ENCODE results near the gene LIPC. TPM values are rescaled to one million over a fixed set of nuclear protein-coding genes. Genes with fewer than 3 reads are reported as not detected.

The LIPC gene
- total RNA-seq, 2 experiments from 2014 or later: 0.61 to 1.2 TPM

DNA sequence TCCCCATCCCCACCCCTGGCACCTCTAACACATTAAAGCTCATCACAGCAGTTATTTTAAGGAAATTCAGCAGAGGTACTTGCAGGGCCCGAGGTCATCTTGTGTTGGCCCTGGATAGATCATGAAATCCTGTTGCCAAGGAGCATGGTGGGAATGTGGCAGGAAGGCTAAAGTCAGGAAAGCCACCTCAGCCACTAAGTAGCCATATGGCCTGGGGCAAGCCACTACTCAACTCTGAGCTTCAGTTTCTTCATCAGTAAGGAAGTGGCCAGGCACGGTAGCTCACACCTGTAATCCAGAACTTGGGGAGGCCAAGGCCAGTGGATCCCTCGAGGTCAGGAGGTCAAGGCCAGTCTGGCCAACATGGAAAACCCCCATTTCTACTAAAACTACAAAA is 55.9 kb downstream of the LIPC start:
- ChIA-PET CTCF (no interaction called here), POLR2A (no interaction called here)
- H3K36me3 Mint-ChIP-seq (ENCODE audit: low read depth): no peaks in the 10 kb centered on the region
- H3K4me1 Mint-ChIP-seq (ENCODE audit: low read depth): peaks cover 43% of the 10 kb centered on the region
- H3K27ac ChIP-seq (ENCODE audit: low read depth in 1 of 2, low read length in 2 of 2): no peak overlapping the region
- no peaks in the 10 kb centered on the region for H3K36me3 ChIP-seq (ENCODE audit: insufficient read depth, low read length)
- H3K9me3 ChIP-seq (ENCODE audit: control insufficient read depth in 1 of 2, insufficient read depth in 1 of 2, low read length in 2 of 2): peaks cover 6 to 14% of the 10 kb centered on the region in 2 experiments
- H3K9me3 Mint-ChIP-seq: no peaks in the 10 kb centered on the region
- ATAC-seq (ENCODE audit: poor library complexity) (no peak), DNase-seq (no peak)
- no peaks in the 10 kb centered on the region for H3K27me3 Mint-ChIP-seq
- no peak overlapping the region for H3K27ac Mint-ChIP-seq
- peaks cover 44% of the 10 kb centered on the region for H3K4me1 ChIP-seq (ENCODE audit: insufficient read depth, low read length)
- TF ChIP-seq, protein P1, sequence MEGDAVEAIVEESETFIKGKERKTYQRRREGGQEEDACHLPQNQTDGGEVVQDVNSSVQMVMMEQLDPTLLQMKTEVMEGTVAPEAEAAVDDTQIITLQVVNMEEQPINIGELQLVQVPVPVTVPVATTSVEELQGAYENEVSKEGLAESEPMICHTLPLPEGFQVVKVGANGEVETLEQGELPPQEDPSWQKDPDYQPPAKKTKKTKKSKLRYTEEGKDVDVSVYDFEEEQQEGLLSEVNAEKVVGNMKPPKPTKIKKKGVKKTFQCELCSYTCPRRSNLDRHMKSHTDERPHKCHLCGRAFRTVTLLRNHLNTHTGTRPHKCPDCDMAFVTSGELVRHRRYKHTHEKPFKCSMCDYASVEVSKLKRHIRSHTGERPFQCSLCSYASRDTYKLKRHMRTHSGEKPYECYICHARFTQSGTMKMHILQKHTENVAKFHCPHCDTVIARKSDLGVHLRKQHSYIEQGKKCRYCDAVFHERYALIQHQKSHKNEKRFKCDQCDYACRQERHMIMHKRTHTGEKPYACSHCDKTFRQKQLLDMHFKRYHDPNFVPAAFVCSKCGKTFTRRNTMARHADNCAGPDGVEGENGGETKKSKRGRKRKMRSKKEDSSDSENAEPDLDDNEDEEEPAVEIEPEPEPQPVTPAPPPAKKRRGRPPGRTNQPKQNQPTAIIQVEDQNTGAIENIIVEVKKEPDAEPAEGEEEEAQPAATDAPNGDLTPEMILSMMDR (IDR thresholded peaks at IDR 0.05): no peak
- intact Hi-C loops (cut with DNase I, micrococcal nuclease): no loop called here
- H3K4me3 Mint-ChIP-seq: no peak overlapping the region
- H3K27me3 ChIP-seq (ENCODE audit: control insufficient read depth in 1 of 2, insufficient read depth in 2 of 2, low read length in 2 of 2): no peaks in the 10 kb centered on the region
- no peak overlapping the region for H3K4me3 ChIP-seq (ENCODE audit: low read length)

DNA sequence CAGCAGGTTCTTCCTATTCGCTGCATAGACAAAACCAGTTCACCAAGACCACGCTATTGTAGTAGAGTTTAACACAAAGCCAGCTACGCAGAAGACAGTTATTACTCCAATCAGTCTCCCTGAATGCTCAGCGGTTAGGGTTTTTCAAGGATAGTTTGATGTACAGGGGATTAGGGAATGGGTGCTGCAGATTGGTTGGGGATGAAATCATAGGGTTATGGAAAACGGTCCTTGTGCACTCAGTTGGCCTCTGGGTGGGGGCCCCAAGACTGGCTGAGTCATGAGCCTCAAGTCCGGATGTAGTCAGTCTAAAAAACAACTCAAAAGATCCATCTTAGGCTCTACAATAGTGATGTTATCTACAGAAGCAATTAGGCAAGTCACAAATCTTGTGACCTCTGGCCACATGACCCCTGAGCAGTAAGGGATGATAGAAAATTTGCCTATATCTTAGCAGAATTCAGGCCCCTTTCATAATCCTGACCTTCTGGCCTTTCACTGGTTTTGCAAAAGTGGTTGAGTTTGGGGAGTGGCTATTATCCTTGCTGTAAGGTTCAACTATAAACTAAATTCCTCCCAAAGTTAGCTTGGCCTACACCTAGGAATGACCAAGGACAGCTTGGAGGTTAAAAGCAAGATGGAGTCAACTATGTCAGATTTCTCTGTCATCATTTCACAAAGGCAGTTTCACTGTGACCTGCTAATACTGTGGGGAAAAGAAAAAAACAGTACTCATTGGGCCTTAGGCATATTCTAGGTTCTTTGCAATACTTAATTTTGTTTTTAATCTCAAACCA is 57.7 kb downstream of the LIPC start:
- intact Hi-C loops (cut with DNase I, micrococcal nuclease): no loop called here
- H3K9me3 ChIP-seq (ENCODE audit: control insufficient read depth in 1 of 2, insufficient read depth in 1 of 2, low read length in 2 of 2): peaks cover 6 to 14% of the 10 kb centered on the region in 2 experiments
- ATAC-seq (ENCODE audit: poor library complexity) (no peak), DNase-seq (no peak)
- no peaks in the 10 kb centered on the region for H3K27me3 ChIP-seq (ENCODE audit: control insufficient read depth in 1 of 2, insufficient read depth in 2 of 2, low read length in 2 of 2)
- POLR2A ChIA-PET: no interaction called here
- Mint-ChIP-seq H3K36me3 (ENCODE audit: low read depth) (no peaks in the 10 kb centered on the region), H3K4me3 (no peak overlapping the region), H3K9me3 (no peaks in the 10 kb centered on the region), H3K4me1 (ENCODE audit: low read depth) (peaks cover 27% of the 10 kb centered on the region), H3K27me3 (no peaks in the 10 kb centered on the region), H3K27ac (no peak overlapping the region)
- CTCF ChIA-PET: no interaction called here
- H3K27ac ChIP-seq (ENCODE audit: low read depth in 1 of 2, low read length in 2 of 2): no peak overlapping the region
- TF ChIP-seq, protein P1 (IDR thresholded peaks at IDR 0.05): no peak
- H3K36me3 ChIP-seq (ENCODE audit: insufficient read depth, low read length): no peaks in the 10 kb centered on the region
- peaks cover 31% of the 10 kb centered on the region for H3K4me1 ChIP-seq (ENCODE audit: insufficient read depth, low read length)
- no peak overlapping the region for H3K4me3 ChIP-seq (ENCODE audit: low read length)

DNA sequence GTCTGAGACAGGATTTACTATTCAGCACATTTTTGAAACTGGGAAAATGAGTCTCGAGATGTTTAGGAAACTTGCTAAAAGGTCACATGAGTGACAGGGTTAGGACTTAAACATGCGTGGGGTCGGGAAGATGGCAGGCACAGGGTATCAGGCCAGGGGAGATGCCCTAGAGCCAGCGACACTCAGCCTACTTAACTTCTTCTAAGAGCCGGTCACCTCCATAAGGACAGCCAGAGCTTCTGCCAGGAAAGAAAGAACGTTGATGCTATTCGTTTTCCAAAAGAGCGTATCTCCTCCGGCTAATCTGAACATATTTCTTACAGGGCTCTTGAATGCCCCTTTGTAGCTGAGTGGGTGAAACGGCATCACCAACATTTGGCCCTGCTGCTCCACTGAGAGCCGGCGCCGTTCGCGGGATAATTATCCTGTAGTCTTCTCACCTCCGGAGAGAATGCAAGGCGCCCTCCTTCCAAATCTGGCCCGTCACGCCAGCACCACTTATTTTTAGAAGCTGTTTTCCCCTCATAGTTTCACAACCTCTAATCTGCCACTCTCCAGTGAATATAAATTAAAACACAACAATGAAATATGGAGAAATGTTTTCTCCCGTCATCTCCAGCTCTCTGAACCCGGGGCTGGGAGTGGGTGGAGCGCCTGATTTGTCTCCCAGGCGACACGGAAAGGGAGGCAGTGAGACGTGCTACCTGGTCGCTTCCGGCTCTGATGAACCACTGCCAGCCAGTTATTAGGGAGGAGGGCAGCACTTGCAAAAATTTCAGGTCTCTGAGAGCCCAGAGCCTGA is 58.5 kb downstream of the LIPC start:
- no peak overlapping the region for H3K4me3 ChIP-seq (ENCODE audit: low read length)
- DNase-seq (peak in 1 of 14 experiments; percentile 2), ATAC-seq (ENCODE audit: poor library complexity) (no peak)
- intact Hi-C loops (cut with DNase I, micrococcal nuclease): no loop called here
- H3K9me3 ChIP-seq (ENCODE audit: control insufficient read depth in 1 of 2, insufficient read depth in 1 of 2, low read length in 2 of 2): peaks cover 6 to 14% of the 10 kb centered on the region in 2 experiments
- H3K4me1 Mint-ChIP-seq (ENCODE audit: low read depth): peaks cover 19% of the 10 kb centered on the region
- no peak overlapping the region for H3K27ac Mint-ChIP-seq
- H3K27me3 ChIP-seq (ENCODE audit: control insufficient read depth in 1 of 2, insufficient read depth in 2 of 2, low read length in 2 of 2): no peaks in the 10 kb centered on the region
- ChIA-PET POLR2A (no interaction called here), CTCF (no interaction called here)
- no peaks in the 10 kb centered on the region for H3K36me3 ChIP-seq (ENCODE audit: insufficient read depth, low read length)
- TF ChIP-seq, protein P1 (IDR thresholded peaks at IDR 0.05): no peak
- H3K36me3 Mint-ChIP-seq (ENCODE audit: low read depth): no peaks in the 10 kb centered on the region
- peaks cover 29% of the 10 kb centered on the region for H3K4me1 ChIP-seq (ENCODE audit: insufficient read depth, low read length)
- H3K9me3 Mint-ChIP-seq: no peaks in the 10 kb centered on the region
- H3K27me3 Mint-ChIP-seq: no peaks in the 10 kb centered on the region
- H3K27ac ChIP-seq (ENCODE audit: low read depth in 1 of 2, low read length in 2 of 2): no peak overlapping the region
- no peak overlapping the region for H3K4me3 Mint-ChIP-seq
